Astrocyte (in vitro differentiated cells and primary cell): ENCODE data around the gene ROPN1.
"Not testable (repeated sequence)": the region's sequence is repeated elsewhere in the genome, so short reads cannot be mapped to it uniquely, and the experiment has no call there.

Source experiments
- CTCF ChIP-seq: IDR thresholded peaks from 2 replicates; pipeline ENCODE4 v1.5.1; 2011; ENCODE audit warnings: low read depth, mild to moderate bottlenecking, inconsistent platforms, low read length, moderate library complexity; ENCODE audit not compliant: insufficient read depth
- EZH2 ChIP-seq: IDR thresholded peaks from 2 replicates; pipeline ENCODE4 v1.6.1; 2012; ENCODE audit warnings: mild to moderate bottlenecking, low read length, inconsistent platforms; ENCODE audit not compliant: insufficient read depth

- TF ChIP-seq CTCF, result peak; percentile 30
- not testable (repeated sequence) for TF ChIP-seq EZH2
Observed at GRCh38 chr3:124016483-124016882, 24.6 kb upstream of the ROPN1 start.
